GM18909 (cell line): ENCODE measurements around the gene RAP1A.
"Not testable (repeated sequence)": the region's sequence is repeated elsewhere in the genome, so short reads cannot be mapped to it uniquely, and the experiment has no call there.

Experiments used
- ATAC-seq: cut with Tn5 transposase; IDR thresholded peaks from one replicate; pipeline ENCODE4 v1.9.1; 2021; ENCODE audit warnings: mild to moderate bottlenecking; ENCODE audit not compliant: unreplicated experiment, poor library complexity

RAP1A gene

DNA sequence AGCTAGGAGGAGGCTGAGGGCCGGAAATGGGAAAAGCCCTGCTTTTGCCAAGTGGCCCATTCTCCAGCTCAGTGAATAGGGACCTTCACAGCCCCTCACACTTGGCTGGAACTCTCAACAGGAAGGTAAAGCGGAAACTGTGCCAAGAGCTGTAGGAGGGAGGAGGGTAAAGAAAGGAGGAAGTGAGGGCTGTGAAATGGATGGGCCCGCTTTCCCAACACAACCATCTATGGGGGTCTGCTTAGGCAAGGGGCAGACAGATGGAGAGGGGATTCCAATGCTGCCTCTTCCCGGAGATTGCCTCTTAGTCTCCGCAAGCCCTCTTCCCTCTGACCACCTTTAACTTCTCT, 114.4 kb downstream of the RAP1A start:
- ATAC-seq, result no peak

DNA sequence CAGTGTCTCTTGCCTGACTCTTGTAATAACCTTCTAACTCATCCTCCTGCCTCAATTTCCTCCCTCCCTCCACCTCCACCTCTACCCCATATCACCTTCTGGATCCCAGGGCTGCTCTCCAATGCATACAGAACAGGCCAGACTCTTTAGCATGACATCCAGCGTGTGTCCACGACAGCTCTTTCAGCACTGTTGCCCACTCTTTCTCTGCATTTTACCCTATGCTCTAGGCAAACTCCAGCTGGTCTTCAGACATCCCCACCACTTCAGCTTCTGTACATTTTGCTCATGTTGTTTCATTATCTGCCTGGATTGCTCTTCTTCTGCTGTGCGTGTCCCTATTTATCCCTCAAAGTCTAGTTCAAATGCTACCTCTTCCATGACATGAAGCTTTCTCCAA, 114.8 kb downstream of the RAP1A start:
- no peak for ATAC-seq

DNA sequence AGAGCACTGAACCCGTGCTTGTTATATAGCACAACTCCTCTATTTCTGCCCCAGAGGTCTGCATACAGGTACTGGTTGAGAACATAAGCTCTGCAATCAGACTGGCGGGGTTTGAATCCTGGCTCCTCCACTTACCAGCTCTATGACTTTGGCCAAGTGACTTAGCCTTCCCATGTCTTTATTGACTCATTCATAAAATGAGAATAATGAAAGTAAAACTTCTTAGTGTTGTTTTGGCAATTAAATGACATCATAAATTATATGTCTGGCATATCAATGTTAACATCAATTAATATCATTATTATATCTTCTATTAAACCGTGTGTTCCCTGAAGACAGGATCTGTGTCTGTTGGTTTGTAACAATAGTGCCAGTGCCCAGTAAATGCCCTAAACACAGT, 115.3 kb downstream of the RAP1A start:
- no peak for ATAC-seq

DNA sequence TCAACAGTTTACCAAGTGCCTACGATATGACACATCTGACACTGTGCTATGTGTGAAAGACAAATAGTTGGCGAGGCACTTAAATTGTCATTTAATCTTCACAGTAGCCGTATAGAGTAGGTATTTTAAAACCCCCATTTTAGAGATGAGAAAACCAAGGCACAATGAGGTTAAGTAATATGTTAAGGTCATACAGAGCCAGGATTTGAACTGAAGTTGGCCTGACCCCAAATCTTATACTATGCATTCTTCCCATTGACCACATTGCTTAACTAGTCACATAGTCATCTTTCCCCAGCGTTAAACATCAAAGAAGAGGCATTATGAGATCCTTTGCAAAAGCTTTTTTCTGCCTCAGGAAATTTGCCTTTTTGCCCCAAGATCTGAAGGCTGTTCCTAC, 115.7 kb downstream of the RAP1A start:
- no peak for ATAC-seq

DNA sequence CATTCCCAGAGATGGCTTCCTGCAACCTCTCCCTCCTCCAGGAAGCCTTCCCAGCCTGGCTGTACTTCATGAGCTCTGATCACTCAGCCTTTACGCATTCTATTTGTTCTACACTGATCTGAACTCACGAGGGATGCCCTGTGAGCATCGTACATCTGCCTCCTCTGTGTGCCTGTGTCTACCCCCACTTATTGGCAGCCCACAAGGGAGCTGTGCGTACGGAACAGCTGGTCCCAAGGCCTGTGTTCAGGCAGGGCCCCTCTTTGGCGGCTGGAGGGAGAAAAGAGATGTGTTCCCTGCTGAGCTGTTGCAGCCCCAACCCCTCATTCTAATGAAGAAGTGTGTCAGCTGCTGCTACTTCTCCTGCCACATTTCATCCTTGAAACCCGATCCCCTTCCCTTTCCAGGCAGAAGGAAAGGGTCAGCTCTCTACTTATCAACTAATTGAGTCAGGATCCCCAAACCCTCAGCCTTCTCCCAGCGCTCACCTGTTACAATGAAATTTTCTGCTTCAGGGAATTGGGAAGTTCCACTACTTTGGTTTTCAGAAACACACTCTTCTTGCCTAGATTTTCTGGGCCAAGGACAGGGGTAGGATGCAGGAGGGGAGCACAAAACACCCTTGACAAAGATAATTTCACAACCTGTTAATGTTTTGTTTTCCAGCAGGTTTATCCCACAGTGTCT, 116.4 kb downstream of the RAP1A start:
- ATAC-seq, result no peak

DNA sequence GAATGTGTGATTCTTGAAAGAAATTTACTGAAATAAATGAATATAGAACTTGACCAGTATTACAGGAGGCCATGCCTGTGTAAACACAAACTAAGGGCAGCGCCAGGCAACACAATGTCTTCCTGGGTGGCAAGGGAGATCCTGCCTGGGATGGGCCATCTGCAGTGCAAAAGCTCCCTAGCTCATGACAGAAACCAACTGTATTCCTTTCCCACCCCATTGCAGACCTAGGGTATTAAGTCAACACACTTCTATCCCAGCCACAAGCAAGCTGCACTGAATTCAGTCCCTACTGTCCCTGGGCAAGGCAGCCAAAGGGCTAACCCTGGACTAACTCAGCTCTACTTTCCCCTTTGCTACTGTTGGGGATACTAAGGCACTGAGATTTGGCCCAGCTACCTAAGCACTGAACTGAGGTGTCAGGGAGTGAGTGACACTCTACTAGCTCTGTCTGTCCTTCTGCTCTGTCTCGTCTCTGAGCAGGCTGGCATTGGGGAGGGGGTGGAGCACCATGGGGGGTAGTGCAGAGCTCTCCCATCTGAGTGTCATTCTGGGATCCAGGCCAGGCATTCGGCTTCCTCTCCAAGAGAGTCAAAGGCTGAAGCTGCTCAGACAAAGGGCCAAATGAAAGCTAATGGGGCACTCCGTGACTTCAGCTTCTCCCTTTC, 117.1 kb downstream of the RAP1A start:
- ATAC-seq, result no peak

DNA sequence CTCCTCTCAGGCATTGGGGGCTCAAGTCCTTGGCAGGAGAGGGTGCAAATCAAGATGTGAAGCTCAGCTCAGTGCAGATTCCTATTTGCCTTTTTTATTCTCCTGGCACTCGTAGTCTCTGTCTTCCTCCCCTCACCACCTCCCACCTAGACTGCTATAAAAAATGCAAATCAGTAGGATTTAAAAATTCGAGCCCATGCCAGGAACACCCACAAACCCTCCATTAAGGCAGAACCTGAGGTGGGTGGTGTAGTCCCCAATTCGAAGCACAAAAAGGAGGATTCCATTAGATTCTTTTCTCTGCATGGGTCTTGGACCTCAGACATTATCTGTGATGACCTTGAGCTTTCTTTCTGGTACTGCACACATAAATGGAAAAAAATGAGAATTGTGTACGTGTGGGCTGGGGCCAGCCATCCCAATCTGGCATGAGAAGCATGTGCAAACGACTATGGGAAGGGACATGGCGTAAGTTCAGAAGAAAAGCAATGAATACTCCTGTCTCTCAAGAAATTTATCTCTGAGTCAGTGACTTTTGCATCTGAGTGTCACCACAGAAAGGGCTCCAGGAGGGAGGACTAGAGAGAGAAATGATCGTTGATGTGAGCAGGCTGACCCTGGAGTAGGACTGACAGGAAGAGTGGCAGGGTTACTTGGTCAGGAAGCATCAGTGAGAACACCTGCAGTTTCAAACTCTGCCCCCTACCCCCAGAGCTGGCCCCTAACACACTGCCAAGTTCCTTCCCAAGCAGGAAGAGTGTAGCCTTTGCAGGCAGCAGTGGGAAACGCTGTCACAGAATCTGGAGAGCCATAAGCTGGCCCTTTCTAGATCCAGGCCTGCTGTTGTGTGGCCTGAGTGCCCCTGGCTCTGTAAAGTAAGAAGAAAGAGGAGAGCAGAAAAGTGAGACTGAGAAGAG, 117.9 kb downstream of the RAP1A start:
- ATAC-seq, result no peak

DNA sequence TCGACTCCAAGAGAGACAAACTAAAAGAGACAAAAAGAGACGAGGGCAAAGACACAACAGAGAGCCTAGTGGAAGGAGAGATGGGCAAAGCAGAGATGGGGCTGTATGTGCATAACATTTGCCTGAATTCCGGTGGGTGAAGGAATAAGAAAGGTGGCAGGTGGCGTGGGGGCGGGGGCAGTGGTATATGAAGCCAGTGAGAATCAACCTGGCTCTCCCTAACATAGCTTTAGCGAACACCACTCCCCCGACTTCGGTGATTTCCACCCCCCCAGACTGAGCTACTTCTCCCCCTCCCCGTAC, 118.5 kb downstream of the RAP1A start:
- no peak for ATAC-seq

DNA sequence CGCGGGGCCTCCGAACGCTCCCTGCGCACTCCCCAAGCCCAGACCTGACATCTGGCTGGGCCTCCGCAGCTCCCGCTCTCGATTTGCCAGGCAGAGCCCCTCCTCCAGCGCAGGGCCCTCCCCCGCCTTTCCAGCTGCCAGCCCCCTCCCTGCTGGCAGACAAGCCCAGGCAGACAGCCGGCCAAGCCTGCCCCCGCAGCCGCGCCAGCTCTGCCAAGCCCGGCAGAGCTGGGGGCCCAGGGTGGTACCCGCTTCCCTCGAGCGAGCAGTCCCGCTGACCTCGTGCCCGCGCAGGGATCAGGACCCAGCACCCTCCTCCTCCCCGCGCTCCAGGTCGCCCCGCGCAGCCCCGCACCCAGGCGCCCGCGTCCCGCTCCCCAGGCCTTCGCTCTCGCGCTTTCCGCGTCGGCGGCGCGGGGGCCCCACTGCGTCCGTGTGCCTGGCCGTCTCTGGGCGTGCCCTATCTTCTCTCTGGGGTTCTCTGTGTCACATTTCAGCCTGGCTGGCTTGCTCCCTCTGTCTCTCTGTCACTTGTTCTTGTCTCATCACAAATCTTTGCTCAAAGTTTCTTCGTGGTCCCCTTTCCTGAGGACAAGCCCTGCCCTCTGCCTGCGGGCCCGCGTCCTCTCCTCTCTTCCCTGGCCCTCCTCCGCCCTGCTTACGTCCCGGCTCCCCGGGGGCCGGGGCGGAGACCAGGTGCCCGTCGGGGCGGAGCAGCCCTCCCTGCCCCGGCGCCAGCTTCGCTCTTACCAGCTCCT, 119.0 kb downstream of the RAP1A start:
- peak; percentile 58 for ATAC-seq

DNA sequence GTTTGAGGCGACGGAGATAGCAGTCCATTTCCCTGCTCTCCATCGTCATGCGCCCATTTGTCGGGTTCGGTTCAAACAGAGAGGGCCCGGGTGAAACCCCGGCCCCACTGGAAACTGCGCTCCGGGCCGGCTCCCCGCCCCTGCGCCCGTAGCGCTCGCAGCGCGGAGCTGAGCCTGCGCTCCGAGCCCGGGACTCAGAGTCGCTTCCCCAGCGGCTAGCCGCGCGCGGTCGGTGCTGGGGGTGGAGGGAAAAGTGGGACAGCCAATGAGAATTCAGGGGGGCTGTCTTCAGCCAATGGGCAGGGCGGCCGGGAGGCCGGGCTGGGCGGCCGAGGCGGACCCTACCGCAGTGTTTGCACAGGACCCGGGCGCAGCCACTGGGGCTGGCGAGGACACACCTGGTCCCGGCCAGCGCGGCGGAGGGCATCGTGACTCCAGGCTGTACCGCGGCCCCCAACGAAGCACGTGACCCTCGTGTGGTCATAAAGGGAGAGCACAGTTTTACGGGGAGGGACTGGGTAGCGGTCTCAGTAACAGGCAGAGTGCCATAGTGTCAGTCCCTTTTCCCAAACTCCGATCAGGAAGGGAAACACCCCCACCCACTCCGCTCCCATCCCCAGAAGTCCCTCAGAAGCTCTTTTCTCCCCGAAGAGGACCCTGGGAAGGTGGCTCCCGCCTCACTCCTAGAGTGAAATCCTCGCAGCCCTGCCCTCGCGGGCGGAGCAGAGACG, 119.8 kb downstream of the RAP1A start, which contains the start of gene INKA2:
INKA2 (minus strand) TSS at position 202 of the 731 bp plus-strand sequence; CDS start at position 49, 153 bp downstream.
- peak; percentile 82 for ATAC-seq

DNA sequence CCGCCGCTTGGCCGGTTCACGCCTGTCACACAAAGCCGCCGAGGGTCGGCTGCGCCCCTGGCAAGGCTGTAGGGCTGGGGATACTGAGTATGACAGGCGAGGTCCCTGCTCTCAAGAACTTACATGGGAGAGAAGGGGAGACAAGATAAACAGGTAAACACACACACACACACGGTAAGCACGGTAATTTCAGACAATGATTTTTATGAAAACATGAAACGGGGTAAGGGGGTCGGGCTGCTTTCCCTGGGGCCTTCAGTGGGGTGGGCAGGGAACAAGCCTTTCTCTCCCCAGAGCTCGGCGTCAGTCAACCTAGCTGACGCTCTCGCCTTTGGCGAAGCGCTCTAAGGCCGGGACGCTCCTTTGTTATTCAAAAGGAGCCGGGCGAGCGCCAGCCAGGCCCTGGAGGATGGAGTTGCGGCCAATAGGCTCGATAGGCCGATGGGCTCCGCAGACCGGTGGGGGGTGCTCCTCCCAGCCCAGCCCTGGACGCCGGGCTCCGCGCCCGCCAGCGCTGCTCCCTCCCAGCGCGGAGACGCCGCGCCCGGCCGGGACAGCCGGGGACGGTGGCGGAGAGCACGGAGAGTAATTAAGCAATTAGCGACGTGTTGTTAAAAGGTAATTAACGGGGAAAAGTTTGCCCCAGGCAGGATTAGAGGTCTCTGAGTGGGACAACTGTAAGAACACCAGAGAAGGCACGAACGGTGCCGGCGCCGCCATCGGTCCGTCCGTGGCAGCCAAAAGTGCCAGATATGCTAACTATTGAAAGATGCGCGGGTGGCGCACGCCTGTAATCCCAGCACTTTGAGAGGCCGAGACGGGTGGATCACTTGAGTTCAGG, 120.6 kb downstream of the RAP1A start:
- peak; percentile 15 for ATAC-seq

DNA sequence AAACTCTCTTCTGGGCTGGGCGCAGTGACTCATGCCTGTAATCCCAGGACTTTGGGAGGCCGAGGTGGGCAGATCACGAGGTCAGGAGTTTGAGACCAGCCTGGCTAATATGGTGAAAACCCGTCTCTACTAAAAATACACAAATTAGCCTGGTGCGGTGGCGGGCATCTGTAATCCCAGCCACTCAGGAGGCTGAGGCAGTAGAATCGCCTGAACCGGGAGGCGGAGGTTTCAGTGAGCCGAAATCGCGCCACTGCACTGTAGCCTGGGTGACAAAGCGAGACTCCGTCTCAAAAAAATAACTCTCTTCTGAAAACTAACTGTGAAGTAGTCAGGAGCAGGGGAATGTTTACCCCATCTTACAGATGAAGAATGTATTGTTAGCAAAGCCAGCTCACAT, 122.7 kb downstream of the RAP1A start:
- not testable (repeated sequence) for ATAC-seq

DNA sequence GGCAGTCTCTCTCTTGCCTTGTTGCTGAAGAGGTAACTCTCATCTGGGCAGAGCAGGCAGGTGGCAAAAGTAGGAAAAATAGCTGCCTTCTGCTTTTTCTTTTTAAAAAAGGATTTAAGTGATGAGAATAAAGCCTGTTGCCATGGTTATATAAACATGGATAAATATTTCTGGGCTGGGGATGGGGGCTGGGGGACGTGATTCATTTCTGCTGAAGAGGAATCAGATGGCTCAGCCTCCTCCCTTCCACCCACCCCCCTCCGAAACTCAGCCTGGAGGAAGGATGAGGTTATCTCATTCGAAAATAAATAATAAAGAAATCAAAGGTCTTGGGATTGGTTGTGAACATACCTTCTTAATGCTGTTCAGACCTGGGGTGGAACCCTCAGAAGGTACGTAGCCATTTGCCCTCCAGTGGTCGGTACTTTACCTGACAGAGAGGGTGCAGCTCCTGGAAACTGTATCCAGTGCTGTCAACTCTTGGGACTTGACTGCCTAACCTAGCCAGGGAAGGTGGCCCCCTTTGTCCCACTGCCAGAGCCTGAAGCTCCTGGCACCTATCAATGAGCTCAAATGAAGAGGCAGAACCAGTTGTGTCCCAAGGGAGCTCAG, 123.5 kb downstream of the RAP1A start:
- no peak for ATAC-seq

DNA sequence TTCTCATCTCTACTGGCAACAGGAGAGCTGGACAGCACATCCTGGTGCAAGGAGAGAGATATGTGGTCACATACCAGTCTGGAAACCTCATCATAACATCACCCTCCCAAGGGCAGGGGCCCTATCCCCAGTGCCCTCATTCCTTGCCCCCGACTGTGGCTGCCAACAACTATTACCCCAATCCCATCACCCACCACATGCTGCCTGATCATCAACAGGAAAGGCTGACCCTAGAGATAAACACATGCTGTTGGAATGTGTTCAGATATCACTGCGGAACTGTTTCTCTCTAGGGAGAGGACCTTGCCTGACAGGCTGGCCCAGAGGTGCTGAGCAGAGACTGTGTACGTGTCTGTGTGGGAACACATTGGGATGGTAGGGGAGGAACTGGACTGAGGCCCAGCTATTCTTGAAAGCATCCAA, 124.1 kb downstream of the RAP1A start:
- no peak for ATAC-seq

DNA sequence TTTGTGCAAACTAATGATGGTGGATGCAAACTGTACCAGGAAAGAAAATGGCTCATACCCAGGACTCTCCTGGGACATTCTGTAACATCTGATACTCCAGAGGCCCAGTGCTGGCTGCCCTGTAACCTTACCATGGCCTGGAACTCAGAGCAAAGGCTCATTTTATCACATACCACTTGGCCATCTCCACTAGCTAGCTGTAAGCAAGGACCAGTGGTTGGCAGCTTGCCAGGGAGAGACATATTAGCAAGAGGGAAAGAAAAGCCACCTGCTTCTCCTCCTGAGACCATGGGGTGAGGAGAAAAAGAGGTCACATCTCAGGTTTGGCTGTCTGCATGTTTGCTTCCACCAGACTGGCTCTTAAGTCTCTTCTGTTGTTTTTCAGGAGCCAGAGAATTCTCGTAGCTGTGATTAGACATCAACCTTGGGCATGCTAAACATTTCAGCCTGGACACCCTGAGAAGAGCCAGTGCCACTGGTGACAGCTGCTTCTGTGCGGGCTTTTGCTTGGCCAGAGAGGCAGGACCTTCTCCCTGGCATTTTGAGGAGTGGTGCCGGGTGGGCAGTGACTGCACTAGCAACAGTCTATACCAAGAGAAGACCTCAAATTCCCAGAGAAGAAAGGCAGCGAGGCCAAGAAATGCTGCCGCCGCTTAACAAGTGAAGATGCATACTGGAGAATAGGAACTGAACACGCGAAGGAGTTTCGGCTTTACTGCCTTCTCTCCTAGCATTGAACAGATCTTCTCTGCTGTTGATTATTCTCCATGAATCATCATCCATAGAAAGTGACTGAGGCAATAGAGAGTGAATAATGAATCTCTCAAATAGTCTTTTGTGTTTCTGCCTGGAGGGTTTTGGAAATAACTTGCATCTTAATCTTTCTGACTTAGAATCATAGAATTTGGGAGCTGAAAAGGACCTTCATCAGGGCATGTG, 126.4 kb downstream of the RAP1A start:
- no peak for ATAC-seq

DNA sequence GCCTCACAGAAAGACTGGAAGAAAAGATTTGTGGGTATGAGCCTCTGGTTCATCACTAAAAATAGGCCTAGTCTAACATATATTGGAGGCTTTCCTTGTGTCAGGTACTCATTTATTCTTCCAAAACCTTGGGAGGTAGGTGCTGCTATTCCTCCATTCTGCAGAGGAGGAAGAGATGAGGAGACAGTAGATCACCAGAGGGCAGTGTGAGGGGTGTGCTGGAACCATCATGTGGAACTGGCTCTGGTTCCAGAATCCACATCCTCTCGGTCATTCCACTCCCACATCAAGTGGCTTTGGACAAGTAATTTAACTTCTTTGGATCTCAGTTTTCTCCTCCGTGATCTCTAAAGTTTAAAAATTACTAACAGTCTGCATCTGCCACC, 127.0 kb downstream of the RAP1A start:
- no peak for ATAC-seq

DNA sequence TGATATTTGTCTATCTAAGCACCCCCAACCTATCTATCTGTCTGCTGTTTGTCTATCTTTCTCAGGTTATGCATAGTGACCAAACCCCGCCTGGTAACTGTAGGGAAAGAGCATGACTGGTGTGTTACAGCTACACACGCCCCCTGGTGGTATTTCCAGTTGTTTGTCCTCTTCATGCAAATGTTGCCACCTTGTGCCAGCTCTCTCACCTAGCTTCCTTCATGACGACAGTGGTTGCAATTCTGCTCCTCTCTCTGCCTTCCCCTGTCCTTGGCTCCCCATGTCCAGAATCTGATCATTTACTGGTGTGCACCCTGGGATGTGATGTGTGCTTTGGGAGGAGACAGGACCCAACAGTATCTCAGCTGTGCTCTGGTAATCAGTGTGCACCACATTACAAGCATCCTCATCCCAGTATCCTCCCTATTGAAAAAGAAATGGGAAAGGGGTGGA, 127.7 kb downstream of the RAP1A start:
- no peak for ATAC-seq
